ENCODE data around the gene CENPN.

The CENPN gene

GRCh38 chr16:81035975-81036750 lies 29.1 kb downstream of the CENPN start:
- DNase-seq, result no peak

- no peak for DNase-seq
These were observed 29.8 kb downstream of the CENPN start for GRCh38 chr16:81036751-81037350.

DNA sequence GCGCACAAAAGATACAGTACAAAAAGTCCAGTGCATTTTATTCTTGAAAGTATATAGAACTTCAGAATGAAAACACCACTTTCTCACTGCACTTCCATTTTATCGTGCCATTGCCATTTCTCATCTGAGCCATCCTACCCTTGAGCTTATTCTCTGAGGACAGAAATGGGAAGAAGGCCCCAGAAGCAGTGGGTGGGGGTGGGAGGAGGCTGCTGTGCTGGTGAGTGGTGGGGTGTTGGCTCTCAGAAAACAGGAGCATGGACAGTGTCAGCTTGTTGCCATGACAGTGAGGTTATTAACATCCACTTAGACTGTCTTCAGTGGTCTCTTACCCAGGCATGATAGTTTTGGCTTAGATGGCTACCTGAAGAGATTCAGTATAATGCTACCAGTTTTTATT lies 33.1 kb downstream of the CENPN start:
- no peak for DNase-seq

GRCh38 chr16:81040842-81041241 lies 33.8 kb downstream of the CENPN start:
- DNase-seq, result no peak

- no peak for DNase-seq
These were observed 34.7 kb downstream of the CENPN start for GRCh38 chr16:81041696-81042095.

DNA sequence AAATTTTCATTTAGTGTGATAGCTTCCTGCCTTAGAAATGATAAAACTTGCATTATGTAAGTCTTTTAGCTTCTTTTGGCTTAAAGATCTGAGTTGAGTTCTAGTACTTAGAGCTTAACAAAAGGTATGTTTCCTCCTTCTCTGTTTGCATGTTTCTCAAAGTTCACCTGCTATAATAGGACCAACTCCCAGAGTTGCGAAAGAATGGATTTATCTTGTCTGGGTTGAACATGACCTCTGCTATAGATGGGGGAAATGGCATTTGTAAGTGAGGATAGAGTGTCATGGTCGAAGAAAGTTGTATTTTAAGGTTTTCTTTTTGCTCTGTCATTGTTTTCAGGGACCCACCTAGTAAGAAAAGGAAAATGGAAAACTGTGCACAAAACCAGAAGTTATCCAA lies 35.8 kb downstream of the CENPN start:
- DNase-seq, result no peak

DNA sequence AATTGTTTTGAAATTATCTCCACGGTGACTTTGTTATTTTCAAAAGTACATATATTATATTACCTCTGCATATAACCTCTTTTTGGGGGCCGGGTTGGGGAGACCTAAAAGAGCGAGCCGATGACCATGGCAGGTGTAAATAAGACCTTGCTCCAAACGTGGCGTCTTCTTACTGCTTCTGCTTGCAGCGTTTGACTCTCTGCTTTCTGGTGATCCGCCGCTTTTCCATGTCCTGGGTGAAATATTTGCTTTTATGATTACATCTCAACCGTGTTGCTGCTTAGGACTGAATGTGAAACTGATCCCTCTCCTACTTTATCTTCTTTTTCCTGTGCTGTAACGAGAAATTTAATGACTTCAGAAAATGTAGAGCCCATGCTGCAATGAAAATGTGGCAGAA lies 46.7 kb downstream of the CENPN start:
- DNase-seq, result no peak

DNA sequence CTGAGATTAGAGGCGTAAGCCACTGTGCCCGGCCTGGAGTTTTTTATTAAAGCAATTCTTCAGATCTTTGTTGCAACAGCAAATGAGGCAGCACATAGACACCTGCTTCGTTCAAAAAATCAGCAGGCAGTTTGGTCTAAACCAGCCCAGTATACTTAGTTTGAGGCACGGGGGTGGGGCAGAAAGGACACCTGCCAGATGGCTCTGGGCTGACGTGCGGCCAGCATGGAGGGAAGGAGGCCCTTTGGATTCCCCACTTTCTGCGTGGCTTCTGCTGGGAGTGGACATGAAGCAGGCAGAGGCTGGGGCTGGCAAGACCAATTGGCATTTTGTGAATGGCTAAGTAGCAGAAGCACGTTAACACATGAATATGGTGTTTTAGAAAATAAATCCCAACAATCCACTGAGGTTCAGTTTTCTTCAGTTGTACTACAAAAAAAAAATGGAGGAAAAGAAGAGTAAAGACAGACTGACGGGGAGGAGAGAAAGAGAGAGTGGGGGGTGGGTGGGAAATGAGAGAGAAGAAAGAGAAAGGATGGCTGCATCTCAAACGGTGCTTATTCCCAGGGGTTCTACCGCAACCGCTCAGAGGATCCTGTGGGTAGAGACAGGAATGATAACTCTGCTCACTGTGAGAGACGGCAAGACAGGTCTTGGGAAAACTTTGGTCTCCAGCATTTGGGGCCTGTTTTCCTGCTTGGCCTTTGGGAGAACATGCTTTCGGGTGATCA lies 53.7 kb downstream of the CENPN start:
- DNase-seq, result no peak

GRCh38 chr16:81061307-81061640 lies 54.3 kb downstream of the CENPN start:
- no peak for DNase-seq

DNA sequence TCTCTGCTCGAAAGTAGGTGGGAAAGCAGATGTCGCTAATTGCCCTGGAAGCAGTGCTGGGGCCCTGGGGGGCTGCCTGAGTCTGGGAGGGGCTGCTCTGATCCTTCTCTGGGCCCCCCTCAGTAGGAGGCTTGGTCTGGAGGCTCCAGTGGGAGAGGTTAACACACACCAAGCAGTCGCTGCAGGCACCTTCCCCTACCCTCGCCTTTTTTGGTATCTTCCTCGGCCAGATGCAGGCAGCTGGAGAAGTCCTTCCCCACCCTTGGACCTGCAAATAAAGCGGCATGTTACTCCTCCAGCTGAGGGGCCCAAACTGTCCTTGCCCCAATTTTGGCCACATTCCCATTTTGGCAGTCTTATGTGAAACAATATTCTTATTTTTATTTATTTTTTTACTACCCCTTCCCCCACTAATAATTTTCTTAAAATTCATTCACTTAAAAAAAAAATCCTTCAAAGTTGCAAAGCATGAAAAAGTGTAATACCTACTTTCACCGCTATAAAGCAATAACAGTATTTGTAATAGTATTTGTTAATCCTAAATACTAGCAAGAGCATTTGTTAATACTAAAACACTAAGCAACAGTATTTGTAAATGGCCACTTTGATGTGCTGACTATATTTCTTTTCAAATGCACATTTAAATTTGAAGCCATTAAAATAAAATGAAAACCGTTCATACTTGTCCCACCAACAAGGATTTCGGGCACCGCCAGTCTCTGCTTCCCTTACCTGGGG lies 55.0 kb downstream of the CENPN start:
- no peak for DNase-seq

DNA sequence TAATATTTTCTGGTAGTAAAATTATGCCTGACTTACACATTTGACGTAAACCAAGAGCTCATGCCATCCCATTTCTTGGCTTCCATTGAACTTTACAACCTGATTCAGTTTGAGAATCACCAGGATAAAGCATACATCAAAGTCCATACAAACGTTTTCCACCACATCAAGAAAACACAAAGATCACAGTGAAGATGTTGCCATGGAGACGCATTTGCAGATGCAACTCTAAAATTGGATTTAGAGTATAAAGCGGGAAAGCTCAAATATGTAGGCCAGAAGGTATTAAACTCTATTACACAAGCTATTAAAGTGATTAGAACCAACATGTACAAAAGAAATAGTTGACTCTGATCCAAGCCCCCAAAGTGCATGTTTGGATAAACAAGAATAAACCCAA lies 59.7 kb downstream of the CENPN start:
- DNase-seq, result no peak

DNA sequence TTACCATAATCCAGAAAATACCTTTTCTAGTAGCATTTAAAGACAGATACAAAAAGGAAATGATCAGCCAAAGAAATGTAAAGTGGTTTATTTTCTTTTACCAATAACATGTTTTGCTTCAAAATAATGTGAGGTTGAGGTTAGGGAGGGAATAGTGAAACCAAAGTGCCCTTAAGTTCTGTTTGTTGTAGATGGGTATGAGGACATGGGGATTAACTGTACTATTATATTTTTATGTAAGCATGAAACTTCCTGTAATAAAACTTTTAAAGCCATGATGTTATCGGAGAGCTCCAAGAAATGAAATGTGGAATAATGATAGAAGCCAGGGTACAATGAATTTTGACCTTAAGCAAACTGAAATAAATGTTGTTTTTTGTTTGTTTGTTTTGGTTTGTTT lies 60.2 kb downstream of the CENPN start:
- no peak for DNase-seq

GRCh38 chr16:81069063-81069462 lies 62.0 kb downstream of the CENPN start:
- DNase-seq, result no peak

- no peak for DNase-seq
These were observed 64.0 kb downstream of the CENPN start for GRCh38 chr16:81070979-81071378.

DNA sequence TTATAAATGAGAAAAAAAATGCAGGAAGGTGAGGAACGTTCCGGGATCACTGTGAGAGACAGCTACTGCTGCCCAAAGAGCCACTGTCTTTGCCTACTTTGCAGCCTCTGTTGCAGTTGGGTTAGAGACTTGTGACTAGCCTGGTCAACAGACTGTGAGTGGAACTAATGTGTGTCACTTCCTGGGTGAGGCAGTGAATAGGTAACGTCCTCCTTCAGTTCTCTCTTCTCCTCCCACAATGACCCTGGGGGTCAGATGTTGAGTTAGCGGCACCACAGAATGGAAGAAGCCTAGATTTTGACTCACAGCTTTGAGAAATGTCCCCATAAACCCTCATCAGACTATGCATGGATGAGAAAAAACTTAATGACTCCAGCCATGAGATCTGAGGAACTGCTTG lies 64.8 kb downstream of the CENPN start:
- no peak for DNase-seq

- DNase-seq, result no peak
These were observed 66.7 kb downstream of the CENPN start for GRCh38 chr16:81073560-81074330.

DNA sequence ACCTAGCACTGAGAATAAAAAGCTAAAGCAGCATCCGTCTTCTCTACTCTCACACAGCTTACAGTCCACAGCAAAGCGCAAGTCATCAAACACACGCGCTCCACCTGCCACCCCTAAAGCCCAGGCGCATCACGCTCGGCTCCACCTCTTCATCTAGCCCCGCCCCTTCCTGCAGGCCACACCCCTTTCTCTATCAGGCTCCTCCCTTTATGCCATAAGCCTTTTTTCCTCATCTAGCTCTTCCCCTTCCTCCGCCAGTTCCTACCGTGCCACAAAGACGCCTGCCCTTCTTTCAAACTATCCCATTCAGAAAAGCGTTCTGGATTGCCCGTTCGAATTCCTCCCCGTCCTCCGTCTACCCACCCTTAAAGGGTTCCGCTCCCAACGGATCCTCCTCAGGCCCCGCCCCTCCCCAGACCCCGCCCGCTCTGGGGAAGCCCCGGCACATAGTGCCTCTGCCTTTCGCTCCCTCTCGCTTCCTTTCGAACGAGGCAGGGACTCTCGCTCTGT lies 69.6 kb downstream of the CENPN start:
- no peak for DNase-seq

GRCh38 chr16:81077076-81077940 lies 70.3 kb downstream of the CENPN start, which contains the start of gene C16orf46:
TSS of gene C16orf46 (minus strand) at chr16:81077238. CDS start at chr16:81063955, 13,283 bp downstream.
- peak; percentile 100 for DNase-seq

GRCh38 chr16:81080233-81080632 lies 73.2 kb downstream of the CENPN start:
- DNase-seq, result no peak

- DNase-seq, result no peak
These were observed 74.0 kb downstream of the CENPN start for GRCh38 chr16:81081014-81081413.

Data from right forelimb (tissue), 1 donor.